ENCODE data around the gene STK24.

STK24 gene

GRCh38 chr13:98535501-98536354, 41.2 kb downstream of the STK24 start:
- in situ Hi-C loops (cut with HindIII; ENCODE audit: low sequenced_read_pairs), result no loop called here

DNA sequence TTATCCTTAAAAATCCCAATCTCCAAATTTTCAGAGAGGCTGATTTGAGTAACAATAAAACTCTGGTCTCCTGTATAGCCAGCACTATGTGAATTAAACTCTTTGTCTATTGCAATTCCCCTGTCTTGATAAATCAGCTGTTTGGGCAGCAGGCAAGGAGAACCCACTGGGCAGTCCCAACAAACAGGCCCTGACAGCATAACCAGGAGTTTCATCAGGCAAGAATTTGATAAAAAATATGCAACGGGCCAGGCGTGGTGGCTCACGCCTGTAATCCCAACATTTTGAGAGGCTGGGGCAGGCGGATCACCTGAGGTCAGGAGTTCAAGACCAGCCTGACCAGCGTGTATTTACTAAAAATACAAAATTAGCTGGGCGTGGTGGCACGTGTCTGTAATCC, 42.1 kb downstream of the STK24 start:
- in situ Hi-C loops (cut with HindIII; ENCODE audit: low sequenced_read_pairs), result no loop called here

GRCh38 chr13:98533912-98534311, 43.0 kb downstream of the STK24 start:
- in situ Hi-C loops (cut with HindIII; ENCODE audit: low sequenced_read_pairs), result no loop called here

GRCh38 chr13:98532254-98532653, 44.7 kb downstream of the STK24 start:
- in situ Hi-C loops (cut with HindIII; ENCODE audit: low sequenced_read_pairs), result no loop called here

GRCh38 chr13:98530217-98530616, 46.7 kb downstream of the STK24 start:
- in situ Hi-C loops (cut with HindIII; ENCODE audit: low sequenced_read_pairs), result no loop called here

DNA sequence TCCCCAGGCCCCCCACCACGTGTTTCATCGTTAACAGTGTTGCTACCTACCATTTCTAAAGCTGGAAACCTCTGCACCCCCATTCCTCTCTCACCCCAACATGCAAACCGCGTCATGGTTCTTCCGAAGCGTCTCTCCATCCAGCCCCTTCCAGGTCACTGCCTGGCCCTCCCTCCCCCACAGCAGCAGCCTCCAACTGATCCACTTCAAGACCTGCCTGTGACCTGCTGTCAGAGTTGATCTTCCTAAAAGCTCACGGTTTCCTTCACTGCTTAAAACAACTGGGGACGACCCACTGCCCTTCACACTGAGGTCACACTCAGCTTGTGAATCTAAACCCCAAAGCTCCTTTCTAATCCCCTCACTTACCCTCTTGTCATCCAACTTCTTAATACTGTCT, 47.7 kb downstream of the STK24 start:
- in situ Hi-C loops (cut with HindIII; ENCODE audit: low sequenced_read_pairs), result no loop called here

DNA sequence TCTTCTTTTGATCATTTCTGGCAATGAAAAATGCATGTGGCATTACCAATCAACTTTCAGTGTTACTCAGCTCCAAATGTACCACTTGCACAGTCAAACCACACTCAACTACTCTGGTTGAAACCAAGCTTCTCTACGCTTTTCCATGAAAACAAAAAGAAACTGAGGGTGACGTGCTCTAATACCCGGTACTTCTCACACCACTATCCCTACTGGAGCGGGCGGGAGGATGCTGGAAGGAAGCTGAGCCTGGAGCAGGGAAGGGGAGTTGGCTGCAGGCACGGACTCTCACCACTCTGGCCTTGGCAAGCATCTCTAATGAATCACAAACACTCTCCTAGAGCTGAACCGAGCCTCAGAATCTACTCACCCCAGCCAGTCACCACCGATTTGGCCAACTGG, 48.2 kb downstream of the STK24 start:
- in situ Hi-C loops (cut with HindIII; ENCODE audit: low sequenced_read_pairs), result no loop called here

DNA sequence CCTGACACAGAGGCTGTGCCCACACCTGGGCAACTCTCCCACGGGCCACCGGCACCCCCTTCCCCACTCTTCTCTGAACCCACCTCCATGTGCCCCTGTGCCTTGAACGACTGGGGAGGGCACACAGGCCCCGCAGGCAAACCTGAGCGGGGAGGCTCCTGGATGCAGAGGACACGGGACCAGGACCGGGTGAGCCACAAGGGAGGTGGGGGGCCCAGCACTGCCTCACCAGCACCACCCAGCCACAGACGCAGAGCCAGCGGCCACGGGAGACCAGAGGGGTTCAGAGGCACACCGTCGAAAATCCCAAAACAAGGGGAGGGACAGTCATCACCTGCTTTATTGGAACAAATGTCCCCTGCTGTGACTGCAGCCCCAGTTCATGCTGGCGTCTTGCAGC, 49.4 kb downstream of the STK24 start:
- in situ Hi-C loops (cut with HindIII; ENCODE audit: low sequenced_read_pairs), result no loop called here

GRCh38 chr13:98526182-98526512, 50.8 kb downstream of the STK24 start:
- in situ Hi-C loops (cut with HindIII; ENCODE audit: low sequenced_read_pairs), result no loop called here

DNA sequence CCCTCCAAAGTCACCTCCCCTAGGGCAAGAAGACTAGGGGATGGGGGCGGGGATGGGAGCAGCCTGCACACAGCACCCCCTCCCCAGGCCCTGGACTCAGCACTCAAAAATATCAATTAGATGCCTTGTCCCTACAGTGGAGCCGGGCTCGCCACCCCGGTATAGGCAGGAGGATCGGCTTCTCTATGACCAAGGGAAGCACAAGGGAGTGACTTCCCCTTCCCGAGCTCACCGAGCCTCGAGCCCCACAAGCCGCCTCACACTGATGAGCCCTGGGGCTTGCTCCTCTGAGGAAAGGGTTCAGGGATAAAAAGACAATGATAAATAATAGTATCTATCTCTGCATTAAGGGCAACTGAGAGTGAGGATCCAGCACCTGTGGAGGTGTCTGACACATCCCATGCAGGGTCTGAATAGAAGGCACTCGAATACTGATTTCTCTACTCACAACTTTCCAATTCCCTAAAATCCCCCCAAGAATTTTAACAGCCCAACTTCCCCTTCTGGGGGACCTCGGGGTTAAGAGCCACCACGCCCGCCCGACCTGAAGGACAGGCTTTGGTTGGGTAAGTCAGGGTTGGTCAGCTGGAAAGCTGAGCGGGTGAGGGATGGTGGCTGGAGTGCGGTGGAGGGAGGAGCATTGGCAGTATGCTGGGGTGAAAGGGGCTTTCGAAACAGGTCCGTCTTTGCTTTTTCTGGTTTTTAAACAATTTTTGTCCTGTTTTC, 51.3 kb downstream of the STK24 start:
- in situ Hi-C loops (cut with HindIII; ENCODE audit: low sequenced_read_pairs), result no loop called here

- in situ Hi-C loops (cut with HindIII; ENCODE audit: low sequenced_read_pairs), result no loop called here
Measured at GRCh38 chr13:98524793-98525192, 52.1 kb downstream of the STK24 start.

GRCh38 chr13:98524391-98524790, 52.5 kb downstream of the STK24 start:
- in situ Hi-C loops (cut with HindIII; ENCODE audit: low sequenced_read_pairs), result no loop called here

DNA sequence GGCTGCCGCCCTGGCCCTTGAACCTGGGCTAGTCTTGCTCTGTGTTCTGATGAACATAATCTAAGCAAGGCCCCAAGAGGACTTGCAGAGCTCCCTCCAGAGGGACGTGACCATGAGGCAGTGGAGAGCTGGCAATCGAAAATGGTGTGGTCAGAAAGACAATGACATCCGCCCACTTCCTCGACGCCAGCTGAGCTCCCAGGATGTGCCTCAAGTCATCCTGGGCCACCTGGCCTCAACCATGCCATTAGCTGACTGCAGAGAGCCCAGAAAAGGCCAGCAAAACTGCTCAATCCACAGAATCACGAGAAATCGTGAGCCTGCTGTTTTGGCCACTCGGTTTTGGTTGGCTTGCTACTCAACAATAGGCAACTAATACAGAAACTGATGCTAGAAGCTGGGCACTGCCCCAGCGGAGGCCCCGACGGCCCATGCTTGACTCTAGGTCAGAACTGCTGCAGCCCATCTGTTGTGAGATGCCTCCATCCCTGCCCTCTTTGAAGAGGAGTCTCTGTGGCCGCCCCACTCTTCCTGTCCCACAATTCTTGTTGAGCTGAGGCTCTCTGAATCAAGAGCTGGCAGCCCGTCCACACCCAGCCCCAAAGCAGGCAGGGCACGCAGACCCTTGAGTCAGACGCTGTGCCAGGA, 53.3 kb downstream of the STK24 start:
- in situ Hi-C loops (cut with HindIII; ENCODE audit: low sequenced_read_pairs), result no loop called here

- in situ Hi-C loops (cut with HindIII; ENCODE audit: low sequenced_read_pairs), result no loop called here
Measured at GRCh38 chr13:98522371-98522770, 54.5 kb downstream of the STK24 start.

GRCh38 chr13:98521461-98522247, 55.3 kb downstream of the STK24 start:
- in situ Hi-C loops (cut with HindIII; ENCODE audit: low sequenced_read_pairs), result no loop called here

- in situ Hi-C loops (cut with HindIII; ENCODE audit: low sequenced_read_pairs), result no loop called here
Measured at GRCh38 chr13:98520674-98521449, 56.0 kb downstream of the STK24 start.

- in situ Hi-C loops (cut with HindIII; ENCODE audit: low sequenced_read_pairs), result no loop called here
Measured at GRCh38 chr13:98519976-98520375, 56.9 kb downstream of the STK24 start.

GRCh38 chr13:98517576-98518310, 59.2 kb downstream of the STK24 start:
- in situ Hi-C loops (cut with HindIII; ENCODE audit: low sequenced_read_pairs), result no loop called here

- in situ Hi-C loops (cut with HindIII; ENCODE audit: low sequenced_read_pairs), result no loop called here
Measured at GRCh38 chr13:98515818-98516465, 61.0 kb downstream of the STK24 start.
